Stimulated activated CD8-positive, alpha-beta memory T cell treated with anti-CD3 and anti-CD28 coated beads, Interleukin-15, amount 100 ng/mL, for 1 hour (primary cell): Measurements from ENCODE around the gene GAS2L2.

Experiments used
- DNase-seq: peaks from one replicate; pipeline ENCODE4 v3.0.0-alpha.2; 2020; ENCODE audit warnings: low read depth

GAS2L2 gene

DNA sequence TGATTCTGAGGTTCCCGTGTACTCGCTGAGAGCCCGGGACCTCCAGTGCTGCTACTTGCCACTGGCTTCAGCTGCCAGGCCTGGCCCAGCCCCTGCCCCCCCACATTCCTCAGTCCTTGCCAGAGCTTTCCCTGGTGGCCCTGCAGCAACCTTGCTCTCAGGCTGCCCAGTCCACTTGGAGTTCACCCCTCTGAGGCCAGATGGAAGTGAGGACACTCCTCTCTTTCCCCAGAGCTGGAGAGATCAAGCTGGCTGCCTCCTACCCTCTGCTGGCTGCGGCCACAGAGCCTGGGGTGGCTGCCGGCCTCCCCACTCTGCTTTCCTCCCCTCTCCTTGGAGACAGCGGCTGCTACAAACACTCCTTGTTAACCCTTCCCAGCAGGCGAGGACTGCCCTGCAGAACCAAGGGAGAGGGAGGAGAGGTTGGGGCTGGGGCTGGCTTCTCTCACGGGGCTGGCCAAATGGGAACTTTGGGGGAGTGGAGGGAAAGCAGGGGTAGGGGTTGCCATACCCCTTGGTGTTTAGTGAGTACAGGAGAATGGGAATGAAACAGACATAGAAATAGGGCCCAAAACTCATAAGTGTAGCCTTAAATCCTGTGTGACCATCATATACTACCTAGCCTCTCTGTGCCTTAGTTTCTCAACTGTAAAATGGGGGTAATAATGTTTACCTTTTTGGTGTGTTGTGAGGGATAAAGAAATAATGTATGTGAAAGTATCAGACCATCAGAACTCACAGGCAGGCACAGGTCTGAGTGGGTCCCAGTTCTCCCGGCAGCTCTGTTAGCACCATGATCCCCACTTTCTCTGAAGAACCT lies at the start of gene GAS2L2:
GAS2L2 (minus strand) TSS at position 295 of the 820 bp plus-strand sequence. CDS start 389 bp downstream, outside the sequence.
- no peak for DNase-seq

DNA sequence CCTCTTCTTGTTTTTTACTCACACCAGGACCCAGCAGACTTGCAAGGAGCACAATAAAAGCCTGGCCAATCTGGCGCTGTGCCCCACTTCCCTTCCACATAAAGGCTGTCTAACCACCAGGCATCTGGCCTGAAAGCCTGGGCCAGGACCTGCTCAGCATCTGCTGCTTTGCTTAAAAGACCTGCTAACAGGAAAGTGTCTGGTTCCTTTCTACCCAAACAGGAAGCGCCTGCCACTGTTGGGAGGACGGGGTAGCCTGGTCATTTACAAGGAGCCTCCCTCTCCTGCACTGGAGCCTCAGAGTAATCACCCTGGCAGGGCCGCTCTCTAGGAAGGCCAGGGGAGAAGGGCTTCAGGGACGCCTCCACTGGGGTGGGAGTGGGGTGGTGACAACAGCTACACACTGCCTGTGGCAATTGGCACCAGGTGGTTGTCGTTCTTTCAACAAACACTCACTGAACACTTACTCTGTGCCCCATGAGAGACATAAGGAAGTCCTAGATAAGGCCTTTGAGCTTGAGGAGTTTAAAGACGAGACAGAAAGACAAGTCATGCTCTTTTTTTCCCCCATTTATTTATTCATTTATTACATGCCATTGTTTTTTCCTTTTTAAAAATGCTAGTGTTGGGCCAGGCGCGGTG lies 48.7 kb upstream of the GAS2L2 start:
- no peak for DNase-seq

DNA sequence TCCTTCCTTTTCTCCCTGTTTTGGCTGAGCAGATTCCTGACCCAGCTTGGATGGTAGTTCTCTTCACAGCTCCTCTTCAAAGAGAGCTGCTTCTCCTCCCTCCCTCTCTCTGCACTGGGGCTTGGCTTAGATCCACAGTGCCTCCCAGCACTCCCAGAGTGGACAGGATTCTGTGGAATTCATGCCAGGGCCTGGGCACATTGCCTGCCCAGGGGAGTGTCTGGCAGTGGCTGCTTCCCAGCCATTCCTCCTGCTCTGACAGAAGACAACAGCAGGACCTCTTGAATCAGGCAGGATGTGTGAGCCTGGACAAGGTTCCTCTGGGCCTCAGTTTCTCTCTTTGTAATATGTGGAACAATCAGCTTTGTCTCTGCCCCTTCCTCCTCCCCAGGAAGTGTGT lies 46.9 kb upstream of the GAS2L2 start:
- no peak for DNase-seq

DNA sequence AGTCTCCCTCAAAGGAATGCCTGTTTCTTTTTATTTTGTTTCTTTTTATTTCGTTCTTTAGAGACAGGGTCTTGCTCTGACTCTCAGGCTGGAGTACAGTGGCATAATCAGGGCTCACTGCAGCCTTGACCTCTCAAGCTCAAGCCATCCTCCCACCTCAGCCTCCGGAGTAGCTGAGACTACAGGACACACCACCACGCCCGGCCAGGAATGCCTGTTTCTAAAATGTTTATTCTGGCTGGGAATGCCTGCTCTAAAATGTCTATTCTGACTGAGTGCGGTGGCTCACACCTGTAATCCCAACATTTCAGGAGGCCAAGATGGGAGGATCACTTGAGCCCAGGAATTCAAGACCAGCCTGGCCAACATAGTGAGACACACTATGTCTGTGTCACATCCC lies 44.9 kb upstream of the GAS2L2 start:
- no peak for DNase-seq

DNA sequence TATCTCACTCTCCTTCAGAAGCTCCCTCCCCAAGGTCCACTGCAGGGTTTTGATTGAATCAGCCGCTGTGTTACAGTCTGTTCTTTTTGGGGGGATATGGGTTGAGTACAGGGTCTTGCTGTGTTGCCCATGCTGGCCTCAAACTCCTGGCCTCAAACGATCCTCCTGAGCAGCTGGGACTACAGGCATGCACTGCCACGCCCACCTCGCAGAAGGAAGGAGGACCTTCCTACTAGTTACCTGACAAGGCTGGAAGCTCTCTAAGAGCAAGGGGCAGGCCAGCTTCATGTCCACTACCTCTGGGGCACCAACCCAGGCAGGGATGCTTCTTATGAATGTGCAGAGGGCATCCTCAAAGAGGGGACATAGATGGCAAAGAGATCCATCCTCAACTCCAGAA lies 44.3 kb upstream of the GAS2L2 start:
- DNase-seq: no peak

DNA sequence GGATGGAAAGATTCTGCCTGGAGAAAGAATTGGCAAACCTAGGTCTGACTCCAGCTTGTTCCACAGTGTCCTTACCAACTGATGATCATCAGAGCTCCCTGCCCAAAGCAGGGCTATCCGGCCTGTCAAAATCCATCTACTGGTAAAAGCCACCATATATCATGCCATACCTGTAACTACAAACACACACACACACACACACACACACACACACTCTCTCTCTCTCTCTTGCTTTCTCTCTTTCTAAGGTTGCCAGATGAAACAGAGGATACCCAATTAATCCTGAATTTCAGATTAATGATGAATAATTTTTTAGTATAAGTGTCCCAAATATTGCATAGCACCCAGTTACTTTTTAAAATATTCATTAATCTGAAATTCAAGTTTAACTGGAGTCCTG lies 43.9 kb upstream of the GAS2L2 start:
- no peak for DNase-seq

DNA sequence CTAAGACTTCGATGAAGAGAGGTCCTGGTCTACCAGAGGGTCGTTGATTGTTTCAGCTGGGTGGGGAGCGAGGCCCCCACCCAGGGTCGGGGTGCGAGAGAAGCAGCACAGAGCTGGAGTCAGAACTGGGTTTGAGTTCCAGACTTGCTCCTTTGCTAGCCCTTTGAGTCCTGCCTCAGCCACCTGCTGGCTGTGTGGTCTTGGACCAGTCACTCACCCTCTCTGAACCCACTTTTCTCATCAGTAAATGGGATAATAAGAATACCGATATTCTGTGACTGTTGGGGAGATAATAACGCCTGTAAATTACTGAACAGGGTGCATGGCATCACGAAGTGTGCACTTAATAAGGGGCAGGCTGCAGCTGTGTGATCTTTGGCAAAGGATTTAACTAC lies 42.8 kb upstream of the GAS2L2 start:
- DNase-seq: no peak

DNA sequence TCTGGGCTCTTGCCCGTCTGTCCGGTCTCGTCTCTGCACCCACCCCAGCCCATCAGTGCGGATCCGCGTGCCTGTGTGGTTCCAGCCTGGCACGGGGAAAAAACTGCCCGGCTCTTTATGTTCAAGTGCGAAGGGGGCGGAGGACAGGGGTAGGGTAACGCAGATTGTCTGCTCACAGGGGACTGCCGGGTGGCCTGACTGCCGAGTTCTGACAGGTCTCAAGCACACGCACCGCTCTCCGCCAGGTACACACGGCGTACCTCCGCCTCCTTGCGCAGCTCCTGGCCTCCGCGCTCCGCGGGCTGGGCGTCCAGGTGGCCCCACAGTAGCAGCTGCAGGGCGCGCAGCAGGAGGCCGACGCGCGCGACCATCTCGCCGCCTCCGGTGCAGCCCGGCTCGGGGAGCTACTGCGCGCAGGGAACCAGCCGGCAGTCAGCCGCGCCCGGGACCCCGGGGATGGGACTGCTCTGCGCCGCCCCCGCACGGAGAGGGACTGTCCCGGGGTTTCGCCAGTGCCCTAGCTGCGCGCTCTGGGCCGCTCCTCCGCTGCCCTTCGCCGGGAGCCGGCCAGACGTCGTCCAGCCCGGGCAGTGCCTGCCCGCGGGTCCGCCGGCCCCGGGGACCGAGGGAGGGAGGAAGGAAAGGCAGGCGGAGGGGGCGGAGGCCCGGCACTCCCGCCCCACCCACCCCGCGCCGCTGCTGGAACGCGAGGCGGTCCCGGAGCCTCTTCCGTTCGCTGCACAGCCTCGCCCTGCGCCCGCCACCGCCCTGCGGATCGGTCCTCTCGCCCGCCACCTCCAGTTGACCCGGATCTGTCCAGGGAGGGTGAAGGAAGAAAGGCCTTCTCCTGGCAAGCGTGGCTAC lies 42.2 kb upstream of the GAS2L2 start, which contains the start of gene MMP28:
MMP28 (minus strand) TSS at position 635 of the 864 bp plus-strand sequence; CDS start at position 371, 264 bp downstream.
- DNase-seq: no peak

DNA sequence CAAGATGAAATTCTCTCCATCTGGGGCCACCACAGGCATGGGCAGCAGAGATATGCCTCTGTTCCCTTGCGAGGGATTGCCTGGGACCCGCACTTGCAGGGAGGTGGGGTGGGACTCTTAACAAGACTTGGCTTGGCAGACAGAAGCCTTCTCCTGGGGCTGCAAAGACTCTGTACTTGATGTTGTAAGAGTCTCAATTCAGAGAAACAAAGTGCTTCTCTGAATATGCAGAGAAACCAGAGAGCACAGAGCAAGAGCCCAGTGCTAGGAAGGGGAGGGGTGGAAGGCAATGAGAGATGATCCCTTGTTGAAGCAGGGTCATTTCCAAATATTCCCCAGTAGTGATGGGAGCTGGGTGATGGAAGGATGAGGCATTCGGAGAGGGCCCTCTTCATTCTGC lies 40.2 kb upstream of the GAS2L2 start:
- DNase-seq: no peak

DNA sequence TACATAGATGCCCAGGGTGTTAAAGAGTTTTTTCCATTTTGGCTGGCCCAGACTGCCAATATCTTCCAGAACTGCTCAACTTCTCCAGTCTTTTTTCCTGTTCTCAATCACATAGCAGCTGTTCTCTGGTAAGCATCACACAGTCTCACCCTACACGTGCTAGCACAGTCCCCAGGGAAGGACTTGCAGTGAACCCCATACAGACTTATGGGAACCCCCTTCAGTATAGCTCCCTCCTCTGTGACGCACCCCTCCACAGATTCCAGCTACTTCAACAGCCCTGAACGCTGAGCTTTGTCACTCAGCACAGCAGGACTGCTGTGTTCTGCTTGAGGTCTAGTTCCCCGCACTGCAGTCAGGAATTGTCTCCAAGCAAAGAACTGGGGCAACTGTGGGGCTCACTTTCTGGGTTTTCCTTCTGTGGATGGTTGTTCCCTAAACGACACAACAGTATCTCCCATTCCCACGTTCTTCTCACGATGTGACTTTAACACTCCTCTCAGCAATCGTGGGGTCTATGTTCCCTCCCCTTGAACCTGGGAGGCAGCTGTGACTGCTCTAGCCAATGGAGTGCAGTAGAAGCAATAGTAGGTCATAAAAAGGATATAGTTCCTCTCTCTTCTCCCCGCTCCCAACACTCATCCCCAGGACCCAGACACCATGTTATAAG lies 38.8 kb upstream of the GAS2L2 start:
- no peak for DNase-seq

DNA sequence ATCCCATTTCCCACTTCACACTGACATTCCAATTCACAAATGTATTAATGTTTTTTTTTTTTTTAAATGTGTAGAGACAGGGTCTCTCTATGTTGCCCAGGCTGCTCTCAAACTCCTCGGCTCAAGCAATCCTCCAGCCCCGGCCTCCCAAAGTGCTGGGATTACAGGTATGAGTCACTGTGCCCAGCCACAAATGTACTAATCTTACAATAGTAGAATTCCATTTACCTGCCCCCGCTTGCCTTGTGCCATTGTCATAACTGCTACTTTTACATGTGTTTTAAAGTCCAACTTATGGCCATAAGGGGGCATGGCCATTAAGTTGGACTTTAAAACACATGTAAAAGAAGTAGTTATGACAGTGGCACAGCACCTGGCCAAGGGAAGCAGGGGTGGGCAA lies 37.8 kb upstream of the GAS2L2 start:
- no peak for DNase-seq

DNA sequence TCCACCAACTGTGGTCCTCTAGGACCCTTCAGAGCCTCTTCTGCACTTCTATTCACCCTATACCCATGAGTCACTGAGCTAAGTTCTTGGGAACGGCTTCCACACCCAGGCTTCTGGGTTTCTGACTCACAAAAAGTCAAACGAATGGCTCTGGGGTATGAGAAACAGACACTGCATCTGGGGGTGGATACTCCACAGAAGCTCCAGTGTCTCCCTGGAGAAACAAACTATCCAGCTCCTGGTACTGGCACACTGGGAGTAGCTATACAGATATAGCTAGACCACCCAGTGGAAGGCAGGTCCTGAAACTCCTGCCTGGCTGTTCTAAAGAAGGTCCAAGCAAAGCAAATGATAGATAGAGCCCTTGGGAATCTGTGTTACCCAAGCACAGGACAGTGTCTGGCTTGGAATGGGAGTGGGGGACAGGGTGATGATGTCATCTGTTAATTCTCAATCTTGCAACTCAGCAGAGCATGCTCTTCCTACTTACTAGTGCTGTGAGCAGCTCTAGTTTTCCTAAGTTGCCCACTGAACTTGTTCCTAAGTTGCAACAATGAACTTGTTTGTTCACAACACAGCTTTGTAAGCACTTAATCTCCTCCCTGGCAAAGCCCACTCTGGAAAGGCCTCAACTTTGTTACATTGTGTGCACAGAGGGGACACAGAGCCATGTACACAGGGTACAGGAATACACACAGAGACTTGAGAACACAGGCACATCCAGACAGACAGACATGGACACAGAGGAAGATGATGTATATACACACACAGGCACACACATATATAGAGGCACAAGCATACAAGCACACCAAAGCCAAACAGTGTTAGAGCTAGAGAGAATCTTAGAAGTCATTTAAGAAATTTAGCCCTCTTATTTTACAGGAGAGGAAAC lies 35.7 kb upstream of the GAS2L2 start:
- no peak for DNase-seq

DNA sequence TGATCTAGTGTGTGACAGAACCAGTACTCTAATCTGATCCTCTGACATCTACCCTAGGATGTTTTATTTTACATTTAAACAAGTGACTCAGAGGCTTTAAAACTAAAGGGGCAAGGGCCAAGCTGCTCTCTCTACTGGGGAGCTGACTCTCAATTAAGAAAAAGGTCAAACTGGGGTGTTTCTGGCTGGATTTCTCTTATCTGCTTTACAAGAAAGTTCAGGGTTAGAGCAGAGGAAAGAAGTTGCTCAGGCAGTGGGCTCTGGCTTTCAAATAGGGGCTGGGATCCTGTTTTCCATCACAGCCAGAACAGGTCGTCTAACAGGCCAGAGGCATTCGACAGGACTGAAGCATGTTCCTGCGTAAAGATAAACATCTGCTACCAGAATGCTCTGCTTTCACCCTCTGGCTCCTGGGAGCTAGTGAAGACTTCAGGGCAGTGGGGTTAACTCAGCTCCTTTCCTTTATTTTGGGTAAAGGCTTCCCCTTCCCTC lies 33.9 kb upstream of the GAS2L2 start:
- DNase-seq: no peak

DNA sequence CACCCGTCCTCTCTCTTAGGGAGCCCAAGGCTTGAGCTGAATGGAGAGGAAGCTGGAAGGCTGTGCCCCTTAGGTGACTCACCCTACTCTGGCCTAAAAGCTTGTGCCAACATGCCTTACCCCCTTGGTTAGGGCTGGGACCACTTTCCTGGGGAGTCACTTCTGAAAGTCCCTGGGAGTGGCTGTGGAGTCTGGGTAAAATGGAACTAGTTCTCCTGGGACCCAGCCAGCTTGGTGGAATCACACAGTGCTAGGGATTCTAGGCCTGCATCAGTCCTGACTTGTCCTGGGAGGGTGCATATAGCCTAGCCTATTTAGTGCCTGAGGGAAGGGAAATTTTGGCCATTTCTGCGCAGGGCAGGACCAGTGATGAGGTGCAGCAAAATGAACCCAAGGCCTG lies 31.9 kb upstream of the GAS2L2 start:
- no peak for DNase-seq

DNA sequence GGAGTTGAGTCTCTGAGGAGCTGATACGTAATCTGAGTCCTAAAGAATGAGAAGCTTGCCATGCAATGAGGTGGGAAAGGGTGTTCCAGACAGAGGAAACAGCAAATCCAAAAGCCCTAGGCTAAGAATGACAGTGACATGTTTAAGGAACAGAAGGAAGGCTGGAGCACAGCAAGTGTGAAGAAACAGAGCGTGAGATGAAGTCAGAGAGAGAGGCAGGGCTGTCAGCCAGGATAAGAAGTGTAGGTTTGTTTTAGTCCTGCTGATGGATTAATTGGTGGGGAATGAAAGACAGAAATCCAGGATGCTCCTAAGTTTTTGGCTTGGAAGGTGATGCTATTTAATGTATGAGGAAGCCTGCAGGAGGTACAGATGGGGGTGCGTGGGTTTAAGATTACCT lies 27.9 kb upstream of the GAS2L2 start:
- DNase-seq: no peak

DNA sequence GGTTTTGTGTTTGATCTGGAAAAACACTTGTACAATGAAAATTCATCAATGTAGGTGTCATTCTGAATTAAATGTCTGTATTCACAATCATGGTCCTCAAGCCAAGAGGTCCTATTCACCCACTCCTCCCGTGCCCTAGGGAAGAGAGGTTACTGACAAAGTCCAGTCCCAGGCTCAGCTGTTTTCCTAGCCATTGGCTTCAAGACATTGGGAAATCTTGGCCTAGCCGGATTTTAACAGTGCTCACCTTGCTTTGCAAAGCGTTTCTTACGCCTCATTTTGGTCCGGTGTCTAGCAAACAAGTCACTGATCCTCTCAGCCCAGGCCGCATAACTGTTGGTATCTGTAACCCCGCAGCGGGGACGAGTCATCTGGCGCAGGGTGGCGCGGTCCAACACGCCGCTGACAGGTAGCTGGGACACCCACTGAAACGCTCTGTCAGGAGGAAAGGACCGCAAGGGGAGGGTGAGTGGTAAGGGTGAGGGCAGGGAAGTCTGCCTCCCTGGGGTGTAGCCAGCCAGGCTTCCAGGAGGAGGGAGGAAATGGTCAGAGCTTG lies 25.7 kb upstream of the GAS2L2 start:
- no peak for DNase-seq

DNA sequence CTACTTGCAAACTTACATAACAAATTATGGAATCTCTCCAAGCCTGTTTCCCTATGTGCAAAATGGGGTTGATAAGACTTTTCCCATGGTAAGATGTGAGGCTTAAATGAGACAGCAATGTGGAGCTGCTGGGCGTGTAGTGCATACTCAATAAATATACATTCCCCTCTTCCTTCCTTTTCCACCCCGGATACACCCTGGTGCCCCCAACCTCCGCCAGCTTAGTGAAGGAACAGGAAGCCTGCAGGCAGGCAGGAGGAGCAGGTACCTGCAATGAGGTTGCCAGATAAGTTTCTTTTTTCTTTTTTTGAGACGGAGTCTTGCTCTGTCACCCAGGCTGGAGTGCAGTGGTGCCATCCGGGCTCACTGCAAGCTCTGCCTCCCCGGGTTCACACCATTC lies 22.5 kb upstream of the GAS2L2 start:
- DNase-seq: no peak

DNA sequence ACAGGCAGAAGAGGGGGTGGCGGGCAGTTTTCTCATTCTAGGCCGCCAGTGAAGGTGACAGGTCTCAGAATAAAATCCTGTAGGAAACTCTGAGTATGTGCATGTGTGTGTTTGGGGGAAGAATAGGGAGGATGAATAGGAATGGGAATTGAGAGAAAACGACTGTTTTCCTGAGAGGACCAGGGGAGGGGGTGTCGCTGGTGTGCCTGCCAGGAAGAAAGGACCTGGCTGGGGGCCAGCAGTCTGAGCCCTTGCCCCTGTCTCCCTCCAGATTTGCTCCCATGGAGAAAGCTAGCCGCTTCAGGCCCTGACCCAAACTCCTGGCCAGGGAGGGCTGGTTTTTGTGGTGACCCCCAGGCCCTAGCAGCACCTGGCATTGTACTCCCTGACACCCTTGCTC lies 22.0 kb upstream of the GAS2L2 start:
- DNase-seq: no peak

DNA sequence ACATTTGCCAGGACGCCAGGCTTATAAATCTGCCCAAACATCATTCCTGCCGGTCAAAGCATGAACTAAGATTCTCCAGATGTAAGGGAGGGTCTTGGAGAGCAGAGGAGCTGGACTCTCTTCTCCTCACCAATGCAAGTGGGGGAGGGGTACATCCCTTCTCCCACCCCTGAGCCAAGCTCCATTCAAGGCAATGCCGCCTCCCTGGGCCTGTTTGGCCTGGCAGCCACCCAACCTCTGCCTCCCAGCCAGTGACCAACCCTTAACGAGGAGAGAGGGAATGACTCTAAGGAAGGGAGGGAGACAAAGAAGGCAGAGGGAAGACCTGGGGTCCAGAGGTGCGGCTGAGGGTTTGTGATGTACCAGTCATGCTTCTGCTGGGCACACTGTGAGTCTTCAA lies 21.5 kb upstream of the GAS2L2 start:
- no peak for DNase-seq

DNA sequence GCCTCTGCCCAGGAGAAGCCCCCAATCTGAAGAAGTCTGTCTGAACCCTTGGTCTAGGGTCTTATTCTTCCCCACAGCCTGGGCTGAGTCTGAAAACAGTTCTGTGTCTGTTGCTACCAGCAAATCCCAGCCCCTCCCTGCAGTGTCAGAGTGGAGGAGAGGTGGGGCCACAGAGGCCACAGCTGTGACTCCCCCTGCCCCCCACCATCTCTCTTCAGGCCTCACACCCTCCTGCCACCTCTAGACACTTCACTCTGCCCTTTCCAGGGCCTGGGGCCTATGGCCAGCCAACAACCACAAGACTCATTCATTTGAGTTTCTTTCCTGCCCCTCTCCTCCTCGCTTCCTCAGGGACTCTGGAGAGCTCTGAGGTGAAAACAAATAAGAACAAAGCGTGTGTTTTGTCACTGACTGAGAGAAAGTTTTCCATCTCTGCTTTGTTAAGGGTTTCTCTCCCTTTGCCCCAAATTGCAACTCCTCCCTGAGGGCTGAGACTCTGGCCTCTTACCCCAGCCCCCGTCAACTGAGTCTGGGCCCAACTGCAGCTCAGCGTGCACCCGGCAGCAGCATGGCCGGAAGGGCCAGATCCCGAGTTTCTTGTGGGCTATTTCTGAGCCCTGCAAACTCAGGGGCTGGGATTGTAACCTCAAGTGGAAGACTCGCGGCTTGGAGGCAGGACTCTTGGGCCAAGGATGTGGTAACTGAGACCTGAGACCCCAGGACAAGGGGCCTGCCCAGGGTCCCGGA lies 20.8 kb upstream of the GAS2L2 start:
- no peak for DNase-seq
